Chondrocyte (in vitro differentiated cells): ENCODE results near the gene ATP8B1. TPM values are rescaled to one million over a fixed set of nuclear protein-coding genes. Genes with fewer than 3 reads are reported as not detected.

ENCODE experiments used
- DNase-seq: peaks from one replicate; pipeline ENCODE4 v3.0.0; 2021; ENCODE audit warnings: mixed read lengths, low spot score
- H3K27ac Mint-ChIP-seq: one replicate; pipeline ENCODE4 v1.8.0; 2021; ENCODE audit warnings: mild to moderate bottlenecking, moderate library complexity, mixed read lengths; ENCODE audit not compliant: unreplicated experiment
- H3K27me3 Mint-ChIP-seq: 2 replicates; pipeline ENCODE4 v1.8.0; 2021; ENCODE audit warnings: low read depth, mixed read lengths
- H3K36me3 Mint-ChIP-seq: 2 replicates; pipeline ENCODE4 v1.8.0; 2021; ENCODE audit warnings: low read depth, mixed read lengths
- H3K4me1 Mint-ChIP-seq: 2 replicates; pipeline ENCODE4 v1.8.0; 2021; ENCODE audit warnings: low read depth, mild to moderate bottlenecking, mixed read lengths
- H3K4me3 Mint-ChIP-seq: one replicate; pipeline ENCODE4 v1.8.0; 2021; ENCODE audit warnings: mild to moderate bottlenecking, moderate library complexity, mixed read lengths; ENCODE audit not compliant: unreplicated experiment
- H3K9me3 Mint-ChIP-seq: 2 replicates; pipeline ENCODE4 v1.8.0; 2021; ENCODE audit warnings: low read depth, mixed read lengths
- CTCF ChIP-seq: fragments of 200-600 bp; sonication (generic); IDR thresholded peaks from 2 replicates; pipeline ENCODE4 v1.5.0; 2021; ENCODE audit warnings: antibody characterized with exemption, mild to moderate bottlenecking, moderate library complexity
- total RNA-seq: library from RNA; stranded (reverse); gene quantifications from 3 replicates; pipeline ENCODE4 v1.2.1, GENCODE V29; 2021

Gene ATP8B1
- total RNA-seq, 1 donor from 2014 or later: 35.4 TPM

- no peak overlapping the region for H3K27ac Mint-ChIP-seq
- H3K4me1 Mint-ChIP-seq: peaks cover 42% of the 10 kb centered on the region
- no peaks in the 10 kb centered on the region for H3K27me3 Mint-ChIP-seq
Observed at GRCh38 chr18:57844319-57844718, 41.2 kb upstream of the ATP8B1 start.

GRCh38 chr18:57843386-57843785 lies 40.3 kb upstream of the ATP8B1 start:
- no peak overlapping the region for H3K27ac Mint-ChIP-seq
- no peak for TF ChIP-seq CTCF
- no peaks in the 10 kb centered on the region for H3K27me3 Mint-ChIP-seq
- H3K36me3 Mint-ChIP-seq: no peaks in the 10 kb centered on the region
- no peak for DNase-seq
- no peak overlapping the region for H3K4me3 Mint-ChIP-seq
- H3K9me3 Mint-ChIP-seq: no peaks in the 10 kb centered on the region
- H3K4me1 Mint-ChIP-seq: peaks cover 49% of the 10 kb centered on the region

More at GRCh38 chr18:57844319-57844718, 41.2 kb upstream of the ATP8B1 start:
- Mint-ChIP-seq H3K4me3 (no peak overlapping the region), H3K36me3 (no peaks in the 10 kb centered on the region), H3K9me3 (no peaks in the 10 kb centered on the region)
- no peak for TF ChIP-seq CTCF
- DNase-seq: no peak

GRCh38 chr18:57841568-57841967 lies 38.5 kb upstream of the ATP8B1 start:
- Mint-ChIP-seq H3K4me1 (peaks cover 50% of the 10 kb centered on the region), H3K9me3 (no peaks in the 10 kb centered on the region), H3K36me3 (no peaks in the 10 kb centered on the region), H3K4me3 (no peak overlapping the region), H3K27ac (no peak overlapping the region), H3K27me3 (no peaks in the 10 kb centered on the region)
- DNase-seq: no peak
- no peak for TF ChIP-seq CTCF

- peaks cover 36% of the 10 kb centered on the region for H3K4me1 Mint-ChIP-seq
- peak overlapping the region; percentile 86 for H3K27ac Mint-ChIP-seq
- no peak for TF ChIP-seq CTCF
- no peak for DNase-seq
- no peak overlapping the region for H3K4me3 Mint-ChIP-seq
- no peaks in the 10 kb centered on the region for H3K27me3 Mint-ChIP-seq
- H3K9me3 Mint-ChIP-seq: no peaks in the 10 kb centered on the region
- no peaks in the 10 kb centered on the region for H3K36me3 Mint-ChIP-seq
Observed at GRCh38 chr18:57839942-57840381, 36.8 kb upstream of the ATP8B1 start.

GRCh38 chr18:57837917-57838548 lies 34.9 kb upstream of the ATP8B1 start:
- no peaks in the 10 kb centered on the region for H3K36me3 Mint-ChIP-seq
- no peak overlapping the region for H3K4me3 Mint-ChIP-seq
- no peaks in the 10 kb centered on the region for H3K9me3 Mint-ChIP-seq
- H3K27ac Mint-ChIP-seq: no peak overlapping the region
- TF ChIP-seq CTCF: no peak
- peaks cover 46% of the 10 kb centered on the region for H3K4me1 Mint-ChIP-seq
- no peak for DNase-seq
- H3K27me3 Mint-ChIP-seq: no peaks in the 10 kb centered on the region
